SJSA1 (cell line): ENCODE measurements around the gene SIRT2. TPM values are rescaled to one million over a fixed set of nuclear protein-coding genes. Genes with fewer than 3 reads are reported as not detected.

Source experiments
- DNase-seq, 2 experiments: peaks; one replicate each; pipeline ENCODE4 v3.0.0-alpha.2; 2015 to 2020; ENCODE audit warnings: low spot score in 2 of 2, low read depth in 1 of 2
- H3K27ac ChIP-seq: fragments of 250-450 bp; sonication (Bioruptor Pico); 2 replicates; pipeline ENCODE4 v1.5.1; 2020; ENCODE audit warnings: mild to moderate bottlenecking, moderate library complexity
- H3K27me3 ChIP-seq: fragments of 250-450 bp; sonication (Bioruptor Pico); replicated peaks from 2 replicates; pipeline ENCODE4 v1.5.1; 2020; ENCODE audit warnings: mild to moderate bottlenecking, moderate library complexity
- H3K36me3 ChIP-seq: fragments of 250-450 bp; sonication (Bioruptor Pico); 2 replicates; pipeline ENCODE4 v1.5.1; 2020; ENCODE audit warnings: mild to moderate bottlenecking
- H3K4me1 ChIP-seq: fragments of 250-450 bp; sonication (Bioruptor Pico); replicated peaks from 2 replicates; pipeline ENCODE4 v1.6.1; 2021; ENCODE audit warnings: mild to moderate bottlenecking
- H3K4me3 ChIP-seq: fragments of 250-450 bp; sonication (Bioruptor Pico); 2 replicates; pipeline ENCODE4 v1.5.1; 2020; ENCODE audit warnings: mild to moderate bottlenecking
- H3K9me3 ChIP-seq: fragments of 250-450 bp; sonication (Bioruptor Pico); replicated peaks from 2 replicates; pipeline ENCODE4 v1.5.1; 2020; ENCODE audit warnings: mild to moderate bottlenecking
- total RNA-seq: library from RNA; depleted of rRNA; stranded (reverse); fragments of >200 nt; shearing (Covaris generic); gene quantifications from 2 replicates; pipeline ENCODE4 v1.2.3, GENCODE V29; 2014

SIRT2 gene
- total RNA-seq, 1 experiment from 2014 or later: 48.8 TPM

- Histone ChIP-seq H3K27ac (no peak overlapping the region), H3K9me3 (no peaks in the 10 kb centered on the region), H3K27me3 (no peaks in the 10 kb centered on the region), H3K4me3 (no peak overlapping the region), H3K4me1 (peaks cover 15% of the 10 kb centered on the region), H3K36me3 (peaks cover 98% of the 10 kb centered on the region)
- no peak for DNase-seq
These were observed 55.2 kb downstream of the SIRT2 start for GRCh38 chr19:38844093-38844686.

DNA sequence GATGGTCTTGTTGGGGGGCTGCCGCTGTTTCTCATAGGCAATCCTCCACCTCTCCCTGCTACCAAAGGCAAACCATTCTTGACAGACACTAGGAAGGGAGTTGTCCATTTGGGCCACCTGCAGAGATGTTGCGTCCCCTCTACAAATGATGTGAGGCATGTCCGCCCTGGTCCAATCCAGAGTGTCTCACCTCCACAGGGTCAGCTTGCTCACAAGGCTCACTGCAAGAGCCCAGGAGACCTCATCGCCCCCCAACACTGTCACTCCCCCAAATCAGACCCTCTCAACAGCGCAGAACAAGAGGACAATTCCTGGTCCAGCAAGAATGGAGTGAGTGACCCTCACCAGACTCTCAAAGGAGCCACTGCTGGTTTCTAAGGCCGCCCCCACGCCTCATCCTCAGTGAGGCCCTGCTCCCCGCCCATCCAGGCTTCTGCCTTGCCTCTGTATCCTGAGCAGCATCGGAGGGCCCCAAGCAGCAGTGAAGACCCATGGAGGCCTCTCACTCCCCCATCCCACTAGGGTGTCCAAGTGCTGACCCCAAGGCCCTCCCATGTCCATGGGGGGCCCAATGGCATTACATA is 56.2 kb downstream of the SIRT2 start:
- Histone ChIP-seq H3K27ac (no peak overlapping the region), H3K9me3 (no peaks in the 10 kb centered on the region), H3K4me1 (peaks cover 21% of the 10 kb centered on the region), H3K27me3 (no peaks in the 10 kb centered on the region), H3K4me3 (no peak overlapping the region), H3K36me3 (peaks cover 99% of the 10 kb centered on the region)
- DNase-seq: no peak

GRCh38 chr19:38842439-38843174 is 56.8 kb downstream of the SIRT2 start:
- Histone ChIP-seq H3K36me3 (peaks cover 99% of the 10 kb centered on the region), H3K9me3 (no peaks in the 10 kb centered on the region), H3K27me3 (no peaks in the 10 kb centered on the region), H3K4me3 (no peak overlapping the region), H3K27ac (no peak overlapping the region), H3K4me1 (peaks cover 21% of the 10 kb centered on the region)
- no peak for DNase-seq

- Histone ChIP-seq H3K36me3 (peaks cover 99% of the 10 kb centered on the region), H3K4me1 (peaks cover 26% of the 10 kb centered on the region), H3K27ac (no peak overlapping the region)
These were observed 57.5 kb downstream of the SIRT2 start for GRCh38 chr19:38841787-38842438.

GRCh38 chr19:38841180-38841766 is 58.1 kb downstream of the SIRT2 start:
- no peaks in the 10 kb centered on the region for H3K27me3 ChIP-seq
- no peaks in the 10 kb centered on the region for H3K9me3 ChIP-seq
- DNase-seq: no peak
- H3K4me1 ChIP-seq: peaks cover 26% of the 10 kb centered on the region
- H3K4me3 ChIP-seq: no peak overlapping the region
- no peak overlapping the region for H3K27ac ChIP-seq
- peaks cover 97% of the 10 kb centered on the region for H3K36me3 ChIP-seq

More at GRCh38 chr19:38841787-38842438, 57.5 kb downstream of the SIRT2 start:
- DNase-seq: no peak
- Histone ChIP-seq H3K4me3 (no peak overlapping the region), H3K27me3 (no peaks in the 10 kb centered on the region), H3K9me3 (no peaks in the 10 kb centered on the region)

DNA sequence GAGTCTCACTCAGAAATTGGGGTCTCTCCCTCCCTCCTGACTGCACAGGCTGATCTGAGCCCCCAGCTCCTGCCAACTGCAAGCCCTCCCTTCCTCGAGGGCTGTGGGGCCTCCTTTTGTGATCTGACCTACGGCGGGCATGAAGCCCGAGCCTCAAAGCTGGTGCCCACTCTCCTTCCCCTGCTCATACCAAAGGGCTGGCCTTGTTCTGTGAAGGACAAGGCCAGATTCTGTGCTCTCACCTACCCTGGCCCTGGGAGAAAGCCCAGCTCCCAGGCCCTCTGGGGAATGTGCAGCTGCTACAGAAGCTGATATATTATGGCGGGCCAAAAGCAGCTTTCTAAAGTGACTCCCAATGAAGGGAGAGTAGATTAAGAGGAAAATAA is 58.8 kb downstream of the SIRT2 start:
- Histone ChIP-seq H3K9me3 (no peaks in the 10 kb centered on the region), H3K27ac (no peak overlapping the region), H3K36me3 (peaks cover 97% of the 10 kb centered on the region), H3K27me3 (no peaks in the 10 kb centered on the region), H3K4me3 (no peak overlapping the region), H3K4me1 (peaks cover 26% of the 10 kb centered on the region)
- DNase-seq: no peak

GRCh38 chr19:38839816-38840582 is 59.4 kb downstream of the SIRT2 start:
- H3K9me3 ChIP-seq: no peaks in the 10 kb centered on the region
- H3K36me3 ChIP-seq: peaks cover 97% of the 10 kb centered on the region
- no peaks in the 10 kb centered on the region for H3K27me3 ChIP-seq
- H3K4me3 ChIP-seq: no peak overlapping the region
- no peak for DNase-seq
- peaks cover 26% of the 10 kb centered on the region for H3K4me1 ChIP-seq
- H3K27ac ChIP-seq: no peak overlapping the region

DNA sequence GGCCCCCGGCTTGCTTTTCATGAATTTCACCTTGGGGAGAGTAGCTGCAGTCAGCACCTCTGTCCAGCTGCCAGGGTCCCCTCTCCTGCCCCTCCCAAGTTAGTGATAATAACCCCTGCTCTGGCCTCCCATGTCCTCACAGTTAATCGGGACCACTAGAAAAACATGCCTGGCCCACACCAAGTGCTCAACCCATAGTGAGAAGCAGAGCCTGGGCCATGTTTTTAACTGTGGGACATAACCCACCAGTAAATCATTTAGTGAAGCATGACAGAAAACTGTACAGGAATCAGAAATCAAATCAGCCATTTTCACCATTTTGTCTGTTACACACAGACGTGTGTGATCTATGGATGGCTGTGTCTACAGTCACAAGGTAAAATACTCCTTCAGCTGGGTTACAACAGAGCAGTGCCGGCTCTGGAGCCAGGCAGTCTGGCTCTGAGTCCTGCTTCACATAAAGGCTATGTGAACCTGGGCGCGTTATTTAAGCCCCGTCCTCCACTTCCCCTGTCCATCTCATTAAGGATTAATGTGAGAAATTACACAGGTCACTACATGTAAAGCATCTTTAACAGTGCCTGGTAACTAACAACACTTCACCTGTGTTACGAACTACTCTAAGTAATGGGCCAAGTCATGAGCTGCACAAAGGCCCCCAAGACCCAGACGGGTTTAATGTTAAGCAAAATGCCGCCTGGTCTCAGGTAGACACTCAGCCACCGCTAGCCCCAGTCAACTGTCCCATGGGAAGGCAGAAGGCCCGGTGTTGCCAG is 60.2 kb downstream of the SIRT2 start:
- H3K36me3 ChIP-seq: peaks cover 89% of the 10 kb centered on the region
- no peak for DNase-seq
- H3K4me1 ChIP-seq: peaks cover 26% of the 10 kb centered on the region
- no peaks in the 10 kb centered on the region for H3K9me3 ChIP-seq
- H3K4me3 ChIP-seq: no peak overlapping the region
- H3K27me3 ChIP-seq: no peaks in the 10 kb centered on the region
- no peak overlapping the region for H3K27ac ChIP-seq

DNA sequence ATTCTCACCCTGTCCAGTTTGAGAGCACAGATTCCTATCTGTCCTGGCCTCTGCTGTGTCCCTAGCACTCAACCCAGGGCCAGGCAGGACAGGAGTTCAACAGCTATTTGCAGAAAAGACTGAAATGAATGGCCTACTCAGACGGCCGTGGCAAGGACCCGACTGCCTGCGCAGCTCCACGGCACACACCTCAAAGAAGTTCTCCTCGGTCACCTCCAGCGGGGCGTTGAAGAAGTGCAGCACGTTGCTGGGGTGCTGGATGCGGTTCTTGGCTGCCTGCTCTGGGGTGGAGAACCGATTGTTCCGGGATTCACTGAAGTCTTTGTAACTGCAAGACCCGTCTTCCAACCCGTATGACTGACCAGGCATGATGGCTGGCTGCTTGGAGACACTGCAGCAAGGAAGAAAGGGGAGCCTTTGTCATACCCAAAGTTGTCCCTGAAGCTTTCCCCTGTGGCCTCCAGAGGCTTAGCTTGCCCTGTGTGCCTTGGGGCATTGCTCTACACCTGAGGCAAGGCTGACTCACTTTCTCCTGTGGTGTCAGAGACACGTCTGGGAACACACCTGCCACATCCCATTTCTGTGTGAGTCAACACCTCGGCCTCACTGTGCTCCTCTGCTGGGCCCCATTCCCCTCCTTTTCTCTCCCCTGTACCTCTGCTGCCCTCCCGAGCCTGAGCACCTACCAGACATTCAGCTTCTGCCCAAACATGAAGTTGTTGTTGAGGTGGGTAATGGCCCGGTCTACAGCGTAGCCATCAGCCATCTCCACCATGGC is 61.0 kb downstream of the SIRT2 start:
- Histone ChIP-seq H3K27me3 (no peaks in the 10 kb centered on the region), H3K36me3 (peaks cover 82% of the 10 kb centered on the region)
- DNase-seq: no peak

GRCh38 chr19:38837656-38838121 is 61.7 kb downstream of the SIRT2 start:
- H3K4me1 ChIP-seq: peaks cover 26% of the 10 kb centered on the region
- peaks cover 75% of the 10 kb centered on the region for H3K36me3 ChIP-seq
- no peaks in the 10 kb centered on the region for H3K27me3 ChIP-seq
- H3K4me3 ChIP-seq: no peak overlapping the region
- no peak overlapping the region for H3K27ac ChIP-seq
- no peak for DNase-seq
- no peaks in the 10 kb centered on the region for H3K9me3 ChIP-seq

More for the DNA sequence above, 61.0 kb downstream of the SIRT2 start:
- H3K27ac ChIP-seq: no peak overlapping the region
- H3K4me3 ChIP-seq: no peak overlapping the region
- H3K9me3 ChIP-seq: no peaks in the 10 kb centered on the region
- peaks cover 26% of the 10 kb centered on the region for H3K4me1 ChIP-seq

- Histone ChIP-seq H3K36me3 (peaks cover 69% of the 10 kb centered on the region), H3K9me3 (no peaks in the 10 kb centered on the region), H3K4me1 (peaks cover 30% of the 10 kb centered on the region), H3K27me3 (no peaks in the 10 kb centered on the region), H3K27ac (no peak overlapping the region), H3K4me3 (no peak overlapping the region)
- DNase-seq: no peak
These were observed 62.3 kb downstream of the SIRT2 start for GRCh38 chr19:38836983-38837626.
